Endothelial cell (in vitro differentiated cells): ENCODE measurements around the gene LIPG. TPM values are rescaled to one million over a fixed set of nuclear protein-coding genes. Genes with fewer than 3 reads are reported as not detected.
A peak's percentile ranks its signal among the peaks of the same experiment; 100 is the strongest.

ENCODE experiments used
- DNase-seq: peaks from one replicate; pipeline ENCODE4 v3.0.0; 2021; ENCODE audit warnings: low spot score
- H3K27ac Mint-ChIP-seq: one replicate; pipeline ENCODE4 v1.8.0; 2021; ENCODE audit warnings: mixed read lengths, inconsistent platforms; ENCODE audit not compliant: unreplicated experiment
- H3K27me3 Mint-ChIP-seq: one replicate; pipeline ENCODE4 v1.8.0; 2021; ENCODE audit warnings: mild to moderate bottlenecking, moderate library complexity, mixed read lengths, inconsistent platforms; ENCODE audit not compliant: unreplicated experiment
- H3K36me3 Mint-ChIP-seq: one replicate; pipeline ENCODE4 v1.8.0; 2021; ENCODE audit warnings: mild to moderate bottlenecking, low read depth, mixed read lengths, inconsistent platforms; ENCODE audit not compliant: unreplicated experiment
- H3K4me1 Mint-ChIP-seq: one replicate; pipeline ENCODE4 v1.8.0; 2021; ENCODE audit warnings: mild to moderate bottlenecking, mixed read lengths, inconsistent platforms; ENCODE audit not compliant: unreplicated experiment
- H3K4me3 Mint-ChIP-seq: one replicate; pipeline ENCODE4 v1.8.0; 2021; ENCODE audit warnings: mild to moderate bottlenecking, mixed read lengths, inconsistent platforms; ENCODE audit not compliant: unreplicated experiment
- H3K9me3 Mint-ChIP-seq: one replicate; pipeline ENCODE4 v1.8.0; 2021; ENCODE audit warnings: mixed read lengths, inconsistent platforms; ENCODE audit not compliant: unreplicated experiment
- CTCF ChIP-seq: fragments of 200-600 bp; sonication (generic); IDR thresholded peaks from one replicate; pipeline ENCODE4 v1.5.0; 2021; ENCODE audit warnings: antibody characterized with exemption; ENCODE audit not compliant: unreplicated experiment
- total RNA-seq: library from RNA; stranded (reverse); fragmentation: NEBNext Ultra II Directional; extraction: Animal tissue kit (Norgen Biotek cat#: 25700); gene quantifications from one replicate; pipeline ENCODE4 v1.2.1, GENCODE V29; 2021; ENCODE audit not compliant: unreplicated experiment

The LIPG gene
- total RNA-seq, 1 donor from 2014 or later, result 19.6 TPM

GRCh38 chr18:49632588-49632987, 70.7 kb downstream of the LIPG start:
- Mint-ChIP-seq H3K27ac (no peak overlapping the region), H3K4me3 (no peak overlapping the region), H3K36me3 (no peaks in the 10 kb centered on the region), H3K9me3 (no peaks in the 10 kb centered on the region), H3K27me3 (peaks cover 8% of the 10 kb centered on the region), H3K4me1 (peaks cover 6% of the 10 kb centered on the region)
- TF ChIP-seq CTCF, result no peak
- no peak for DNase-seq

GRCh38 chr18:49638209-49638785, 76.4 kb downstream of the LIPG start:
- Mint-ChIP-seq H3K4me3 (no peak overlapping the region), H3K27ac (peak overlapping the region; percentile 72), H3K36me3 (no peaks in the 10 kb centered on the region), H3K9me3 (no peaks in the 10 kb centered on the region), H3K27me3 (no peaks in the 10 kb centered on the region), H3K4me1 (peaks cover 11% of the 10 kb centered on the region)
- DNase-seq, result no peak
- TF ChIP-seq CTCF, result no peak

GRCh38 chr18:49638891-49639557, 77.2 kb downstream of the LIPG start:
- Mint-ChIP-seq H3K27ac (no peak overlapping the region), H3K27me3 (no peaks in the 10 kb centered on the region)

GRCh38 chr18:49639643-49640391, 78.0 kb downstream of the LIPG start:
- Mint-ChIP-seq H3K4me1 (peaks cover 11% of the 10 kb centered on the region), H3K27me3 (no peaks in the 10 kb centered on the region), H3K36me3 (no peaks in the 10 kb centered on the region), H3K9me3 (no peaks in the 10 kb centered on the region), H3K4me3 (no peak overlapping the region), H3K27ac (no peak overlapping the region)
- DNase-seq, result no peak
- no peak for TF ChIP-seq CTCF

More at GRCh38 chr18:49638891-49639557, 77.2 kb downstream of the LIPG start:
- TF ChIP-seq CTCF, result no peak
- peaks cover 11% of the 10 kb centered on the region for H3K4me1 Mint-ChIP-seq
- no peak overlapping the region for H3K4me3 Mint-ChIP-seq
- H3K36me3 Mint-ChIP-seq, result no peaks in the 10 kb centered on the region
- H3K9me3 Mint-ChIP-seq, result no peaks in the 10 kb centered on the region
- no peak for DNase-seq

- Mint-ChIP-seq H3K27me3 (no peaks in the 10 kb centered on the region), H3K36me3 (no peaks in the 10 kb centered on the region), H3K9me3 (no peaks in the 10 kb centered on the region), H3K27ac (no peak overlapping the region), H3K4me3 (no peak overlapping the region), H3K4me1 (peaks cover 11% of the 10 kb centered on the region)
- no peak for TF ChIP-seq CTCF
- no peak for DNase-seq
These were observed 78.9 kb downstream of the LIPG start for GRCh38 chr18:49640741-49641140.
